GM08714 (cell line): ENCODE measurements around the gene NTNG1.

Experiments
- H3K4me3 ChIP-seq: fragments of 200-500 bp; sonication (Bioruptor generic); 2 replicates; pipeline ENCODE4 v1.5.1; 2014; ENCODE audit warnings: mild to moderate bottlenecking, low read length, inconsistent platforms
- ZNF274 ChIP-seq: IDR thresholded peaks from 2 replicates; pipeline ENCODE4 v1.6.1; 2012; ENCODE audit warnings: mild to moderate bottlenecking, low read depth, low read length

Gene NTNG1

DNA sequence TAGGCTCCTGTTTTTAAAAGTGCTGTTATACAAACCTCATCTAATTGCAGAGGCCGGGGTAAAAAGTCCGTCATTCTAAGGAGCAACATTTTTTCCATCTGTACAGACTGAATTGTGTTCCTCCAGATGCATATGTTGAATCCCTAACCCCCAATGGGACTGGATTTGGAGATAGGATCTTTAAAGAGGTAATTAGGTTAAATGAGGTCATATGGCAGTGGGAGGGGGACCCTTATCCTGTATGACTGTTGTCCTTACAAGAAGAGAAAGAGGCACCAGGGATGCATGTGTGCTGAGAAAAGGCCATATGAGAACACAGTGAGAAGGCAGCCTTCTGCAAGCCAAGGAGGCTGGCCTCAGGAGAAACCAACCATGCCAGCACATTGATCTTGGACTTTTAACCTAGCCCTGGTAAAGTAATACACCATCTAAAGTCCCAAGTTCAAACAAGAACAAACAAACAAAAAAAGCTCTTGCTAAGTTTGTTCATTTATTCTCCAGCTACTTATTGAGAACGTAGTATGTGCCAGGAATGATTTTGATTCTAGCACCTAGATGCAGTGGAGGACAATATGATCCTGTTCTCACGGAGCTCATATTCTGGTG is 352.4 kb downstream of the NTNG1 start:
- no peak overlapping the region for H3K4me3 ChIP-seq
- no peak for TF ChIP-seq ZNF274

DNA sequence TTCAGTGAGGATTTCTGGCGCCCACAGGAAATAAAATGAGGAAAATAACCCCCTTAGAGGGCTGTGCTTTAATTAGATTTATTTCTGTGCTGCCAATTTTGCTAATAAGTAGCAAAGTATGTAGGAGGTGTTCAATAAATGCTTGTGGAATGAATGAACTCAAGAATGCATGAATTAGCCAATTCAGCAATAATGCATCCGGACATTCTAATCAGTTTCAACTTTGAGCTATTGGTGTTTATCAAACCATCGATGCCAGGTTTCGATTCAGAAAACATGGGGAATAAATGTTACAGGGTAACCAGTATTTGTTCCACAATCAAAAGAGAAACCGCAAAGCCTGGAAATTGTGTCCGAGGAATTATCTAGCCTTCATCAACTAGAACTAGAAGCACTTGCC is 353.2 kb downstream of the NTNG1 start:
- TF ChIP-seq ZNF274: no peak
- no peak overlapping the region for H3K4me3 ChIP-seq

DNA sequence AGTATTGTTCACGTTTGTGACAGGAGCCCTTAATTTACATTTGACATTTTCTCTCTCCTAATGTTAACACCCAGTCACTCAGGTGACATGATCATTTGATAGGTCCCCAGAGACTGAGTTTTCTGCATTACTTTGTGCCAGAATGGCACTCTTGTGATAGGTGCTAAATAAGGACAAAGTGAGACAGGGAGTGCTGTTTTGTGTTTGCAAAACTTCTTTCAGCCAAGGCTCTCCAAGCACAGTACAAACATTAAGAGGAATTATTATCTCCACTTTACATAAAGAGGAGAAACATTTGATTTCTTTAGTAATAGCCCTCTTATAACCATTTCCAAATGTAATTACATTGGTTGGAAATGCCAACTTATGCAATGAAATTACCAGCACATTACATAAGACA is 355.2 kb downstream of the NTNG1 start:
- TF ChIP-seq ZNF274: no peak
- H3K4me3 ChIP-seq: no peak overlapping the region

DNA sequence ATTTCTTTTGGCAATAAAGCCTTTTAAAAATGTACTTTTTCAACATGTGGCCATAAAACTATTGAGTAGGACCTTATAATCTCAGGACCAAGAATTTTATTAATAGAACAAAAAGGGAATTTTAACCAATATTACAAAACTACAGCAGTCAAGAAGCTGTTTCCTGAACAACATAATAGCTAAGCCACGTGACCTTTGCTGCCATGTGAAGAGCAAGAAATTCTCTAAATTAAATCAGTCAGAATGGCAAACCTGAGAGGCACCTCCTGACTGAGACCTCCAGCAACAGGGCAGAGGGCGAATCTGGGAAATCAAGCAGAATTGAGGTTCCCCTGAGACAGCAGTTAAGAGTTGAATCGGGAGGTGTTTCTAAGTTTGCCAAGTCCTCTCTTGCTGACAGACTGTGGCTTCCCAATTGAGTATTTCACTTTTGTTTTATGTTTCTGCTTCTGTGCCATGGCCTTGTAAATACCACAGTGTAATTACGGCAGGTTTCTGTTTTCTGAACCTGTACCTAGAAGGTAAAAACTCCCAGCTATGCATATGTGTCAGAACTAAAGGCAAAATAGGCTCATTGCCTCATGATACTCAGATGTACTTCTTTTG is 358.4 kb downstream of the NTNG1 start:
- no peak for TF ChIP-seq ZNF274
- peak overlapping the region; percentile 22; the same call in 1 of the 2 replicates for H3K4me3 ChIP-seq

DNA sequence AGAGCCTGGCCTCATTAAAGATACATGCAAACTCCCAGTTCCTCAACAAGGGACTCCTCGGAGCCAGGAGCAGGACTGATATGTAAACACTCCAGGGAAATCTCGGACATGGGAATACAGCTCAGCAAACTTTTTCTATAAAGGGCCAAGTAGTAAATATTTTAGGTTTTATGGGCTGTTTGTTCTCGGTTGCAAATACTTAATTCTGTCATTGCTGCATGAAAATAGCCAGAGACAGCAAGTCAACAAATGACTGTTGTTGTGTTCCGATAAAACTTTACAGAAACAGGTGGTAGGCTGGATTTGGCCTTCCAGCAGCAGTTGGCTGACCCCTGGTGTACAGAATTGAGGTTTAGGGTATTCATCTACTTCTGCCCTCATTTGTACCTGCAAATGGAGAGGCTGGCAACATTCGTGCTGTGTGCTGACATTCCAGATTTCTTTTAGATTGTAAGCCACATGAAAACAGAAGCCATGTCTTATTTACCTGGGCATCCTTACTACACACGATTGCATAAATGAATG is 360.3 kb downstream of the NTNG1 start:
- H3K4me3 ChIP-seq: no peak overlapping the region
- no peak for TF ChIP-seq ZNF274

DNA sequence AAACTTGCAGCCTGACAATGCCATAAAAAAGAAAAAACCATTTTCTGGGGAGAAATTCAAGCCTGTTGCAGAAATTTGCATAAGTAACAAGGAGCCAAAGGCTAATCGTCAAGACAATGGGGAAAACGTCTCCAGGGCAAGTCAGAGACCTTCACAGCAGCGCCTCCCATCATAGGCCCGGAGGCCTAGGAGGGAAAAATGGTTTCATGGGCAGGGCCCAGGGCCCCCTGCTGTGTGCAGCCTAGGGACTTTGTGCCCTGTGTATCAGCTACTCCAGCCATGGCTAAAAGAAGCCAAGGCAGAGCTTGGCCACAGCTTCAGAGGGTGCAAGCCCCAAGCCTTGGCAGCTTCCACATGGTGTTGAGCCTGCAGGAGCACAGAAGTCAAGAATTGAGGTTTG is 369.5 kb downstream of the NTNG1 start:
- no peak for TF ChIP-seq ZNF274
- no peak overlapping the region for H3K4me3 ChIP-seq

DNA sequence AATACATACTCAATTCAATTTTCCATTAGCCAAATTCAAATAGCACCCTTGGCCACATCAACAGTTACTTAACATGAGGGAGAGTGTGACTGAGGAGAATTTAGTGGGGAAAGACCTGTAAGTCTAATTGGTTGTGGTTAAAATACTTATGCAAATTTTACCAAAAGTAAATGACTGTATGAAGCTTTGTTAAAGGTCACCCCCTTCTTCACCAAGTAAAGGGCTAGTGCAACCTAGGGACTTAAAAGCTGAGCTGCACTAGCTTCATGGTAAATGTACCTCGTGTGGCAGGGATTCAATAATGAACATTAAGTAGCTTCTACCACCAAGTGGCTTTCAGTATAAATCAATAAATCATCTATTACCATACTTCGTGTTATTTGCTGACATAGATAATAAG is 372.0 kb downstream of the NTNG1 start:
- TF ChIP-seq ZNF274: no peak

DNA sequence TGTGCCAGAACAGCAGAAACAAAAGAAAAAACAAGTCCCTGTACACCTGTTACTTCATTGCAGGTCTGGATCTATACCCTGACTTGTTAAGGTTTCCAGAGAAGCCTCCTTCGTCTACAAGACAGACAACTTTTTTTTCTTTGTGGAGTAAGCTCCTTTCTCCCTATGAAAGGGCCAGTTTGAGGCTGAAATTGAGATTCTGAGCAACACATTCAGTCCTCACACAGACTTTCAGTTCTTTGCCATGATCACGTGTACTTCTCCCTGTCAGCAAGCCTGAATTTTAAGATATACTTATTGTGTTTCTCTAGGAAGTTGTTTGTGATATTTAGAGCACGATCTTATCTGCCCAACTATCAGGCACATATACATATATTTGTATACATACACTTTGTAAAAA is 374.0 kb downstream of the NTNG1 start:
- no peak for TF ChIP-seq ZNF274
- no peak overlapping the region for H3K4me3 ChIP-seq

More for the DNA sequence above, 372.0 kb downstream of the NTNG1 start:
- no peak overlapping the region for H3K4me3 ChIP-seq

DNA sequence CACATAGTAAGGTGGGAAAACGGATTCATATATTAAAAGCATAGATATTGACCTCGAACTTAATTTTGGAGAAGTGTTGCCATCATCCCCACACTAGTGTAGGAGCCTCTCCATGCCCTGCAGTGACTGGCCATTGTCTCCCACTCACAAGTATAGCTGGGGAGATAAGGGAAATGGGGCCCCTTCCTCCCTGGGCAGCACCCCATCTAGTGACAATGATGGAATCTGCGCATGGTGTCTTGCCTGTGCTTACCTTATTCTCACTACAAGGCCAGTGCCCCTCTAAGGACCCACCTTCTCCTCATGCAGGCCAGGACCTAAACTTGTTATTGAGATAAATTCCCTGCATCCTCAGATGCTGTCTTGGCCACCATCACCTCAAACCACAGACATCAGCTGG is 374.9 kb downstream of the NTNG1 start:
- no peak for TF ChIP-seq ZNF274
- no peak overlapping the region for H3K4me3 ChIP-seq

DNA sequence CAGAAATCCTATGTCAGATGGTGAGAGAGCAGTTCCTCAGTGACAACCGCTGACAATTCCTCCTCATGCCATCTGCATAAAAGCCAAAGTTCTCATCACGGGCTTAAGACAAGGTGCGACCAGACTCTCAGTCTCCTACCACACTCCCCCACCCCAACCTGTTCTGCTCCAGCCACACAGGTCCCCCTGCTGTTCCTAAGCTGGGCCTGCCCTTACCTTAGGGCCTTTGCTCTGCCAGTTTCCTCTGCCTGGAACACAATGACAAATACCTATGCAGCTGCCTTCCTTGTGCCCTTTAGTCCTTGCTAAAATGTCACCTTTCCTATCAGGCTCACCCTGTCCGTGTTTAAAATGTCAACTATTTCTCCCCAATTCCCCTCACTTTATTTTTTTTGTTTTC is 382.2 kb downstream of the NTNG1 start:
- no peak for TF ChIP-seq ZNF274
- no peak overlapping the region for H3K4me3 ChIP-seq

DNA sequence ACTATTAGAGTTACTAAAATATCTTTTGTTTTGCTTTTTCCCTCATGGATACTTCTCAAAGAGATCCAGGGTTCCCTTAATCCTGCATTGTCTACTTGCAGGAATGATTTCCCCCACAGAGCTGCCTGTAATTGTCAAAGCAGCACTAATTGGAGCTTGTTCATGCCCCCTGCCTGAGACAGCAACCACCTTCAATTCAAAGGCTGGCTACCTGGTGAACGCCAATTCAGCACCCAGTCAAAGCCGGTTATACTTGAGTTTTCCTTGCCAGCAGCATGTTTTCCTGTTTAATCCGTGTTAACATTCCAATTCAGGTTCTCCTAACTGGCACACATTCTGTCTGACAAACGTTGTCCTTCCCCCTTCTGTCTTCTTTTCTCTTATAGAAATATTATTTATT is 382.9 kb downstream of the NTNG1 start:
- TF ChIP-seq ZNF274: no peak
- H3K4me3 ChIP-seq: no peak overlapping the region

DNA sequence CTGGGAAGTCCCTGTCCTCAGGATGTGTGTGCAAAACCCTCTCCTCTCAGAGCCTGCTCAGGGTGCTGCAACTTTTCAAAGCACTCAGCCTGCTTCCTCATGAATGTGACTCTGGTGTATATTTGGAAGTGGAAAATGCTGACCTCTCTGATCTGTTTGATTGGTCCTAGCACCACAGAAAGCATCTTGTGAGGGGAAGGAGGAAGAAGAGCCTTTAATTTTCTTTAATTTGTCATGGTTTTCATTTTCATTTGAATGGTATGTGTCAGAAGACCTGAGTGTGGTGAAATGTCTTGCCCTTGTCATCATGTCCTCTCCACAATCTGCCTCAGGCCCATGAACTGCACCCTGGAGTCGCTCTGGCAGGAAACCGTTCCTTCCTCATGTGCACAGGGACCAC is 383.5 kb downstream of the NTNG1 start:
- no peak for TF ChIP-seq ZNF274
- no peak overlapping the region for H3K4me3 ChIP-seq

DNA sequence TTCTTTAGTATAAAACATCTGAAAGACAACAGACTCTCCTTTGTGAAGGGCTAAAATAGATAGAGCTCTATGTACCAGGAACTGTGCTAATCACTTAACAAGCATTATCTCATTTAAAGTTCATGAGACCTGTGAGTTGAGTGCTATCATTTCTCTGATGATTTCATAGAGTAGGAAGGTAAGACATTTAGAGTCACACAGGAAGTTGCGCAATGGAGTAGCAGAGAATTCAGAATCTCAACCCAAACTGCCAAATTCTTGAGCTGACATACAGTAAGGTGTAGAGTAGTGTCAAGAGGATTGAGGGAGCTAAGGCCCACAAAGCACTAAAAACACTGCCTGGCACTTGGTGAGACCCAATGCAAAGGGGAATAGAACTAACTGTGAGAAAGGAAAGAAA is 384.3 kb downstream of the NTNG1 start:
- no peak for TF ChIP-seq ZNF274
- no peak overlapping the region for H3K4me3 ChIP-seq

DNA sequence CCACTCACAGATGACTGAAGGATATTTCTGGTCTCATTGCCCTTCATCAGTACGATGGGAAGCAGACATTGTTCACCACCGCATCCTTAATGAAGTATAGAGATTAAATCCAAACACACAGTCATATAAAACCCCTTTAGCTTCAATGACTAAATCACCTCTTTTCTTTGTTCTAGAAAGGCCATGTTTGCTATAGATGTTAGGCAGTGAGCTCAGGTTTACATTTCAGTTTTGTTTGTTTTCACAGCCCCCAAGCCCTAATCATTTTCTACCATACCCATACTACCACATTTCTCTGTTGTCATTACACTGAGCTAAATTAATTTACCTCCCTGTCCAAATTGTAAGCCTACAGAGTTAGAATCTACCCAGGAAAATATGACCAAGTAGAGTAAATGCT is 385.1 kb downstream of the NTNG1 start:
- no peak overlapping the region for H3K4me3 ChIP-seq
- no peak for TF ChIP-seq ZNF274

DNA sequence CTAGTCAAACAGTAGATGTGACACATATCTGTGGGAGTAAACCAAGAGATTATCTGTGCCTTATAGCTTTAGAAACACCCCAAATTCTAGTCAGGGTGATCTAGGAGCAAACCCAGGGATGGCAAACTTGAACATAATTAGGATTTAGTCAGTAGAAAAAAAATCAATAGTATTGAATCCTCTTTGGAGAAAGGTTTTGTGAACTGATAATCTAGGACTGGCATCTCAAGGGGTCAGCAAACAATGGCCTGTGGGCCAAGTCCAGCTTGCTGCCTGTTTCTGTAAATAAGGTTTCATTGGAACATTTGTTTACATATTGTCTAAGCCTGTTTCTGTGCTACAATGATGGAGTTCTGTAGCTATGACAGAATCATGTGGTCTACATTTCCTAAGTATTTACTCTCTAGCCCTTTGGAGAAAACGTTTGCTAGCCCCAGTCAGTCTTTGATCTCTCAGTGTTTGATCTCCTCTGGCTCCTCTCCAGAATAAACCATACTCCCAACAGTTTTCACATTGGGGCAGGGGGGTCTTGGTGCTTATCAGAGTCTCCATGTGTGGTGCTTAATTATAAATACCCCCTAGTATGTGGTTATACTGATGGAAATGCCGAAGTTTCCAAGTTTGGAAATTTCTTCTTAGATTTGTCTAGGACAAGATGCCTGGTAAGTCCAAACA is 385.8 kb downstream of the NTNG1 start:
- no peak overlapping the region for H3K4me3 ChIP-seq
- no peak for TF ChIP-seq ZNF274
